ENCODE data around the gene ZBTB21. TPM values are rescaled to one million over a fixed set of nuclear protein-coding genes. Genes with fewer than 3 reads are reported as not detected.

The ZBTB21 gene
- total and polyA plus RNA-seq, 2 of the 8 experiments (the other 6 are each of a cell fraction or from before 2014, with no cell fraction given), result 3.9 to 17.8 TPM

- TF ChIP-seq TAF7 (optimal IDR thresholded peaks at IDR 0.05; ENCODE audit: borderline replicate concordance, low read depth, low read length) (no peak), JUND (IDR thresholded peaks at IDR 0.05; ENCODE audit: low read length) (no peak), EGR1 (IDR thresholded peaks at IDR 0.05; ENCODE audit: borderline replicate concordance, low read depth, low read length) (no peak)
Observed at GRCh38 chr21:42032266-42032665, 22.1 kb upstream of the ZBTB21 start (continued).
